ENCODE measurements around the gene COL23A1. TPM values are rescaled to one million over a fixed set of nuclear protein-coding genes. Genes with fewer than 3 reads are reported as not detected.

Gene COL23A1
- total and polyA plus RNA-seq, 2 experiments from 2014 or later, result 1.1 to 5.1 TPM

DNA sequence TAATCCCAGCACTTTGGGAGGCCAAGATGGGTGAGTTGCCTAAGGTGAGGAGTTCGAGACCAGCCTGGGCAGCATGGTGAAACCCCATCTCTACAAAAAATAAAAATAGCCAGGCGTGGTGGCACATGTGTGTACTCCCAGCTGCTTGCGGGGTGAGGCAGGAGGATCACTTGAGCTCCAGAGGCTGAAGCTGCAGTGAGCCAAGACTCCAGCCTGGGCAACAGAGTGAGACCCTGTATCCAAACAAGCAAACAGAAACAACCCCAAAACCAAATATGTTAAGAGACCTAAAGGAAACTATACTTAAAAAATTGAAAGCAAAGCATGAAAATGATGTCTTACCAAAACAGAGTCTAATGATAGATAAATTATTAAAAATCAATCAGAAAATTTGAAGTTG, 373.4 kb downstream of the COL23A1 start:
- H3K27me3 ChIP-seq, result no peaks in the 10 kb centered on the region
- 95% methylated on average over 3 of the region's 3 CpGs for WGBS (ENCODE audit: low lambda C conversion rate, missing lambda C conversion rate)
- H3K27ac ChIP-seq, result no peak overlapping the region
- peaks cover 17% of the 10 kb centered on the region for H4K20me1 ChIP-seq (ENCODE audit: insufficient read depth, poor library complexity, severe bottlenecking)
- H3K79me2 ChIP-seq, result no peaks in the 10 kb centered on the region
- H3K4me1 ChIP-seq (ENCODE audit: insufficient read depth), result peaks cover 18% of the 10 kb centered on the region
- no peaks in the 10 kb centered on the region for H3K9me3 ChIP-seq (ENCODE audit: low read depth)
- no peaks in the 10 kb centered on the region for H3K36me3 ChIP-seq (replicated peaks; ENCODE audit: insufficient read depth, low read depth)
- H3K4me2 ChIP-seq, result no peak overlapping the region
- no peak for DNase-seq (ENCODE audit: low spot score)
- no peaks in the 10 kb centered on the region for H3K9me2 ChIP-seq (replicated peaks; ENCODE audit: insufficient read depth)
- no peak overlapping the region for H2AFZ ChIP-seq
- TF ChIP-seq EZH2phosphoT487 (IDR thresholded peaks at IDR 0.05; ENCODE audit: low read depth, severe bottlenecking, unreplicated experiment), result no peak
- no peak for TF ChIP-seq EZH2 (IDR thresholded peaks at IDR 0.05; ENCODE audit: borderline replicate concordance)
- TF ChIP-seq CTCF (IDR thresholded peaks at IDR 0.05; ENCODE audit: poor library complexity), result no peak
- H3K4me3 ChIP-seq, result no peak overlapping the region

- H3K27ac ChIP-seq, result peak overlapping the region; percentile 5
- no peaks in the 10 kb centered on the region for H3K9me3 ChIP-seq (ENCODE audit: low read depth)
- H3K9me2 ChIP-seq (replicated peaks; ENCODE audit: insufficient read depth), result no peaks in the 10 kb centered on the region
- no peaks in the 10 kb centered on the region for H3K79me2 ChIP-seq
- H2AFZ ChIP-seq, result no peak overlapping the region
- 96% methylated on average over 5 of the region's 5 CpGs for WGBS (ENCODE audit: low lambda C conversion rate, missing lambda C conversion rate)
- DNase-seq (ENCODE audit: low spot score), result no peak
- no peaks in the 10 kb centered on the region for H3K36me3 ChIP-seq (replicated peaks; ENCODE audit: insufficient read depth, low read depth)
- TF ChIP-seq EZH2phosphoT487 (IDR thresholded peaks at IDR 0.05; ENCODE audit: low read depth, severe bottlenecking, unreplicated experiment) (no peak), EZH2 (IDR thresholded peaks at IDR 0.05; ENCODE audit: borderline replicate concordance) (no peak), CTCF (IDR thresholded peaks at IDR 0.05; ENCODE audit: poor library complexity) (no peak)
- peaks cover 17% of the 10 kb centered on the region for H4K20me1 ChIP-seq (ENCODE audit: insufficient read depth, poor library complexity, severe bottlenecking)
- H3K27me3 ChIP-seq, result no peaks in the 10 kb centered on the region
- H3K4me1 ChIP-seq (ENCODE audit: insufficient read depth), result peaks cover 18% of the 10 kb centered on the region
- H3K4me3 ChIP-seq, result no peak overlapping the region
- H3K4me2 ChIP-seq, result no peak overlapping the region
Observed at GRCh38 chr5:178216088-178216534, 374.1 kb downstream of the COL23A1 start.

DNA sequence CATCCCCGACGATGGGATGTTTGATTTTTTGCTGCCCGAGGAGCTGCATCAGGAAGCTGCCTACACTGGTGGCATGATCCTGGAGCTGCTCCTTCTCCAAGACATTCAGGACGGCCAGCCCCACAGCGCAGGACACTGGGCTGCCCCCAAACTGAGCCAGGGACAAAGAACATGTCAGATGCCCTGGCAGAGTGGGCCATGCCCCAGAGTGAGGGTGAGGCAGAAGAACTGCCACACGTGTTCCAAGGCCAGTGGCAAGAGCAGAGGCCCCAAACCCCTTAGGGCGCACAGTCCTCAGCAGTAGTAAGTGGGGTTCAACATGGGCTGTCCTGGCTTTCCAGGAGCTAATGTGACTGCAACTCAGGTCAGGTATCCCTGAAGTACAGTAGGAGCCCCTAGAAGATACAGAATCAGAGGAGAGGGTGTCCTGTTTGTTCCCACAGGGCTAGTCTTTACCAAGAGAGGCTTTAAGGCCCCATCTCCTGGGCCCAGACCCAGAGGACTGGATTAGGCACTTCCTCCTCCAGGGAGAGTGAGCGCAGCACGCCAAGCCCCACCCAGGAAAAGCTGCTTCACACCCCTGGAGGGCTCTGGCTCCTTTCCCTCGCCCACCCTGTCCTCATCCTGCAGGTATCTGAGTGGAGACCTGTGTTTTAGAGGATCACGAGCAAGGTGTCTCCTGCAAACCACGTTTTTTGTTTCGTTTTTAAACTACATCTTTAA, 374.8 kb downstream of the COL23A1 start:
- H3K27me3 ChIP-seq, result no peaks in the 10 kb centered on the region
- H3K4me1 ChIP-seq (ENCODE audit: insufficient read depth), result peaks cover 18% of the 10 kb centered on the region
- H4K20me1 ChIP-seq (ENCODE audit: insufficient read depth, poor library complexity, severe bottlenecking), result peaks cover 17% of the 10 kb centered on the region
- H3K27ac ChIP-seq, result no peak overlapping the region
- no peak overlapping the region for H2AFZ ChIP-seq
- DNase-seq (ENCODE audit: low spot score), result no peak
- 88% methylated on average over 13 of the region's 13 CpGs for WGBS (ENCODE audit: low lambda C conversion rate, missing lambda C conversion rate)
- no peak overlapping the region for H3K4me2 ChIP-seq
- no peaks in the 10 kb centered on the region for H3K9me3 ChIP-seq (ENCODE audit: low read depth)
- no peaks in the 10 kb centered on the region for H3K36me3 ChIP-seq (replicated peaks; ENCODE audit: insufficient read depth, low read depth)
- H3K79me2 ChIP-seq, result no peaks in the 10 kb centered on the region
- no peak overlapping the region for H3K4me3 ChIP-seq
- no peak for TF ChIP-seq EZH2 (IDR thresholded peaks at IDR 0.05; ENCODE audit: borderline replicate concordance)
- TF ChIP-seq CTCF (IDR thresholded peaks at IDR 0.05; ENCODE audit: poor library complexity), result no peak
- no peak for TF ChIP-seq EZH2phosphoT487 (IDR thresholded peaks at IDR 0.05; ENCODE audit: low read depth, severe bottlenecking, unreplicated experiment)
- no peaks in the 10 kb centered on the region for H3K9me2 ChIP-seq (replicated peaks; ENCODE audit: insufficient read depth)

Data from hepatocyte (in vitro differentiated cells).